Skin of body (tissue), 2 donors: ENCODE data around the gene SH3BP2. TPM values are rescaled to one million over a fixed set of nuclear protein-coding genes. Genes with fewer than 3 reads are reported as not detected.

ENCODE experiments used
- DNase-seq: peaks from one replicate; lab custom pipeline; 2025; lab: John Stamatoyannopoulos, UW
- total RNA-seq: library from RNA; depleted of rRNA; stranded (reverse); fragments of >200 nt; gene quantifications from one replicate; pipeline ENCODE4 v1.2.3, GENCODE V29; 2014

Gene SH3BP2
- total RNA-seq, 1 donor from 2014 or later = 29.4 TPM

GRCh38 chr4:2790583-2791517, 2.0 kb upstream of the SH3BP2 start:
- no peak for DNase-seq

- no peak for DNase-seq
Observed at GRCh38 chr4:2791518-2792395, 1.1 kb upstream of the SH3BP2 start.

- DNase-seq = no peak
Observed at GRCh38 chr4:2792396-2792710, 532 bp upstream of the SH3BP2 start.

- no peak for DNase-seq
Observed at GRCh38 chr4:2793586-2794485, 951 bp downstream of the SH3BP2 start.

GRCh38 chr4:2794486-2795299, 1.8 kb downstream of the SH3BP2 start:
- DNase-seq = no peak

GRCh38 chr4:2795300-2795892, 2.5 kb downstream of the SH3BP2 start:
- DNase-seq = no peak

GRCh38 chr4:2795893-2796848, 3.3 kb downstream of the SH3BP2 start:
- no peak for DNase-seq

- DNase-seq = no peak
Observed at GRCh38 chr4:2796849-2797544, 4.1 kb downstream of the SH3BP2 start.

GRCh38 chr4:2797545-2798305, 4.8 kb downstream of the SH3BP2 start:
- no peak for DNase-seq

GRCh38 chr4:2798399-2799223, 5.7 kb downstream of the SH3BP2 start:
- DNase-seq = peak; percentile 21

- no peak for DNase-seq
Observed at GRCh38 chr4:2799224-2799911, 6.5 kb downstream of the SH3BP2 start.

- DNase-seq = no peak
Observed at GRCh38 chr4:2799971-2800690, 7.2 kb downstream of the SH3BP2 start.

- DNase-seq = peak; percentile 82
Observed at GRCh38 chr4:2800691-2801596, 8.1 kb downstream of the SH3BP2 start.
